HFFc6 (cell line): Measurements from ENCODE around the gene ITLN2. TPM values are rescaled to one million over a fixed set of nuclear protein-coding genes. Genes with fewer than 3 reads are reported as not detected.

Source experiments
- DNase-seq: peaks from one replicate; pipeline ENCODE4 v3.0.0-alpha.2; 2018
- H3K27ac Mint-ChIP-seq: 2 replicates; pipeline ENCODE4 v1.8.0; 2020; ENCODE audit warnings: mild to moderate bottlenecking, mixed read lengths
- H3K27me3 Mint-ChIP-seq: 2 replicates; pipeline ENCODE4 v1.8.0; 2021; ENCODE audit warnings: mild to moderate bottlenecking, moderate library complexity, mixed read lengths; ENCODE audit not compliant: insufficient read depth
- H3K36me3 Mint-ChIP-seq: 2 replicates; pipeline ENCODE4 v1.8.0; 2021; ENCODE audit warnings: low read depth, mixed read lengths
- H3K4me1 Mint-ChIP-seq: 2 replicates; pipeline ENCODE4 v1.8.0; 2020; ENCODE audit warnings: low read depth, mixed read lengths
- H3K4me3 Mint-ChIP-seq: 2 replicates; pipeline ENCODE4 v1.8.0; 2020; ENCODE audit warnings: mild to moderate bottlenecking, moderate library complexity, mixed read lengths
- H3K9me3 Mint-ChIP-seq: 2 replicates; pipeline ENCODE4 v1.8.0; 2020; ENCODE audit warnings: mild to moderate bottlenecking, mixed read lengths
- CTCF ChIP-seq: fragments of 200-600 bp; sonication (generic); IDR thresholded peaks from 2 replicates; pipeline ENCODE4 v1.5.0; 2021; ENCODE audit warnings: antibody characterized with exemption, mild to moderate bottlenecking
- total RNA-seq, 6 experiments: library from RNA; stranded (reverse); fragmentation: NEBNext Ultra II Directional; extraction: Animal tissue kit (Norgen Biotek cat#: 25700); gene quantifications; 2 replicates in 1 of 6; 3 replicates in 5 of 6; pipeline ENCODE4 v1.2.3, GENCODE V29; 2021

The ITLN2 gene
- total RNA-seq, 6 experiments from 2014 or later: not detected

DNA sequence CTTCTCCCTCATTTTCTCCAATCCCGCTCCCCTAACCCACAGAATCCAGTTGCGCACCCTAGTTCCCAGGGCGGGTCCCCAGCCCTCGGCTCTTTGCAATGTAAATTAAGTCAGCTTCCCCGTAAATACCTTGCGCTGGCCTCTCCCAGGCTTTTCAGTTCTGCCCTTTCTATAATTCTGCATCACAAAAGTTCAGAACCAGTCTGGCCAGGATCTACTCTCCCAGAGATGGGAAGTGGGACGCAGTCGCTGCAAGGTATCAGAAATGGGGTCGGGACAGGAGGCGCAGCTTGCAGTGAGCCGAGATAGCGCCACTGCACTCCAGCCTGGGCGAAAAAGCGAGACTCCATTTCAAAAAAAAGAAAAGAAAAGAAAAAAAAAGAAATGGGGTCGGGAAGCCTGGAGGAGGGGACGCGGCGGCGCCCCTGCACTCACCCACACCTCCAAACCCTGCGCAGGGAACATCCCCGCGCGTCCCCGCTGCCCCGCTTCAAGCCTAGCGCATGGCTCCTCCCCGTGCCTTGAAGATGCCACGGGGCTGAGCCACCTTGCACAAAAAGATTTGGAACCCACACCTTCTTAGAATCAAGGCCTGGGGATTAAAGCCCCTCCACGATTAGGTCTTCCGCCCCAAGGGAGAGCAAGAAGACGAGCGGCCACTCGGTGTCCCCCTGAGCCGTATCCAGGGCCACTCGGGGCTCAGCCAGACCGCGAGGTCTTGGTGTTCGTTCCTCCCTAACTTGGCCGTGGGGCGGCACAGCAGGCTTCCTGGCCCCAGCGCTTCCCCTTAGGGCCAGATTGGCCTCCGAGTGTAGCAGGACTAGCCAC lies 27.2 kb upstream of the ITLN2 start:
- H3K4me3 Mint-ChIP-seq: peak overlapping the region; percentile 41; the same call in 1 of the 2 replicates

GRCh38 chr1:160979286-160979685 lies 24.7 kb upstream of the ITLN2 start:
- no peak for DNase-seq
- Mint-ChIP-seq H3K4me3 (no peak overlapping the region), H3K9me3 (no peaks in the 10 kb centered on the region)

More for the DNA sequence above, 27.2 kb upstream of the ITLN2 start:
- Mint-ChIP-seq H3K36me3 (no peaks in the 10 kb centered on the region), H3K27ac (no peak overlapping the region), H3K4me1 (no peaks in the 10 kb centered on the region), H3K9me3 (no peaks in the 10 kb centered on the region), H3K27me3 (peaks cover 25% of the 10 kb centered on the region)
- no peak for TF ChIP-seq CTCF
- no peak for DNase-seq

GRCh38 chr1:160978510-160978927 lies 23.9 kb upstream of the ITLN2 start:
- H3K36me3 Mint-ChIP-seq: no peaks in the 10 kb centered on the region
- no peak overlapping the region for H3K27ac Mint-ChIP-seq
- no peak for TF ChIP-seq CTCF
- H3K4me1 Mint-ChIP-seq: no peaks in the 10 kb centered on the region
- no peak overlapping the region for H3K4me3 Mint-ChIP-seq
- DNase-seq: no peak
- H3K9me3 Mint-ChIP-seq: no peaks in the 10 kb centered on the region
- peaks cover 25% of the 10 kb centered on the region for H3K27me3 Mint-ChIP-seq

More at GRCh38 chr1:160979286-160979685, 24.7 kb upstream of the ITLN2 start:
- H3K27me3 Mint-ChIP-seq: peaks cover 23% of the 10 kb centered on the region
- TF ChIP-seq CTCF: no peak
- H3K4me1 Mint-ChIP-seq: no peaks in the 10 kb centered on the region
- H3K36me3 Mint-ChIP-seq: no peaks in the 10 kb centered on the region
- H3K27ac Mint-ChIP-seq: no peak overlapping the region

- H3K27ac Mint-ChIP-seq: no peak overlapping the region
- no peaks in the 10 kb centered on the region for H3K4me1 Mint-ChIP-seq
- H3K9me3 Mint-ChIP-seq: no peaks in the 10 kb centered on the region
- H3K27me3 Mint-ChIP-seq: peaks cover 17% of the 10 kb centered on the region
- no peaks in the 10 kb centered on the region for H3K36me3 Mint-ChIP-seq
- H3K4me3 Mint-ChIP-seq: no peak overlapping the region
- no peak for TF ChIP-seq CTCF
- no peak for DNase-seq
Observed at GRCh38 chr1:160975026-160975425, 20.4 kb upstream of the ITLN2 start.

GRCh38 chr1:160973491-160973890 lies 18.9 kb upstream of the ITLN2 start:
- DNase-seq: no peak
- no peak for TF ChIP-seq CTCF
- no peaks in the 10 kb centered on the region for H3K4me1 Mint-ChIP-seq
- no peaks in the 10 kb centered on the region for H3K36me3 Mint-ChIP-seq
- no peak overlapping the region for H3K27ac Mint-ChIP-seq
- H3K9me3 Mint-ChIP-seq: no peaks in the 10 kb centered on the region
- peaks cover 14% of the 10 kb centered on the region for H3K27me3 Mint-ChIP-seq
- no peak overlapping the region for H3K4me3 Mint-ChIP-seq
